Skin of body (tissue), 2 donors: ENCODE results near the gene EVPL. TPM values are rescaled to one million over a fixed set of nuclear protein-coding genes. Genes with fewer than 3 reads are reported as not detected.

Experiments used
- DNase-seq: peaks from one replicate; lab custom pipeline; 2025; lab: John Stamatoyannopoulos, UW
- total RNA-seq: library from RNA; depleted of rRNA; stranded (reverse); fragments of >200 nt; gene quantifications from one replicate; pipeline ENCODE4 v1.2.3, GENCODE V29; 2014

Gene EVPL
- total RNA-seq, 1 donor from 2014 or later = 43.7 TPM

DNA sequence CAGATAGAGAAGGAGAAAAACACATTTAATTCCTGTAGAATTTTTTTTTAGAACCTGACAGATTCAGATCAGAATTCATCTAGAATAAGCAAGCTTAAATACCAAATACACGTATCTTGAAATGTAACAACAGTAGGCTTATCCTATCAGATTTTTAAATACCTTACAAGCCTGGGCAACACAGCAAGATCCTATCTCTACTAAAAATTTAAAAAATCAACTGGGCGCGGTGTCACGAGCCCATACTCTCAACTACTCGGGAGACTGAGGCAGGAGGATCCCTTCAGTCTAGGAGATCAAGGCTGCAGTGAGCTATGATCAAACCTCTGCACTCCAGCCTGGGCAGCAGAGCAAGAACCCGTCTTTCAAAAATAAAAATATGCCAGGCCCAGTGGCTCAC is 61.6 kb downstream of the EVPL start:
- DNase-seq = no peak

GRCh38 chr17:75959839-75960511 is 67.1 kb downstream of the EVPL start:
- no peak for DNase-seq

DNA sequence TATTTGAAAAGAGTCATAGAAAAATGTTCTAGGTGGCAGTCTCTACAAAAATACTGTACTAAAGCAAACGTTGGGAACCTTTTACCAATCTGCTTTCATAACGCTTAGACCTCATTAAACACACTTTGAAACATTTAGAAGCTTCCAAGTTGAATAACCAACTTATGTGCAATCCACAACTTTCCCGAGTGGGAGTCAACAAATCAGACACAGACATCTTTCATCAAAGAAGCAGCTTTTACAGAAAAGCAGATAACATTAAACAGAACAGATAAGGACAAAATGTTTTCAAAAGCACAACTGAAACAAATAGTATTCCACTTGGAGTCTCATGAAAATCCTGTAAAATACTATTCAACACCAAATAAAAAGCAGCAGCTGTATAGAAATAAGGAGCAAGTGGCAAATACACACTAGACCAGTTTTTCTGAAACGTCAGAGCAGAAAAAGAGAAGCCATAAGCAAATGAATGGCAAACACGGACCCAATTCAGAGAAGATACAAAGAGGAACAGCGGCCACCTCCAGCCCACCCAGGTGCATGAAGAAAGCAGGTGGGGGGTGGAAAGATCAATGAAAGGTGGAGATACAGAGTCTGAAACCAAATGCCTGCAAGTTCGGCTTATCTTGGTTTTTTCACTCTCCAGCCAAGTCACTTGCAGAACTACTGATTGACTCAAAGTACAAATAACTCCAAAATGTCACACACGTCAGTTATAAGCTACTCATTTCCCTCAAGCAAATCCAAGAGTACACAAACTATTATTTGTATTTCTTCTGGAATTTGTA is 67.9 kb downstream of the EVPL start:
- DNase-seq = no peak

Other genes with a start within 250 kb of the EVPL start
- 39.2 TPM for gene UNK, start 242.5 kb downstream of the EVPL start, total RNA-seq
- 8.5 TPM for gene UNC13D, start 182.9 kb downstream of the EVPL start, total RNA-seq
- gene WBP2, start 172.0 kb downstream of the EVPL start, total RNA-seq = 33.9 TPM
- gene TRIM47, start 148.7 kb downstream of the EVPL start, total RNA-seq = 21.5 TPM
- gene TRIM65, start 130.4 kb downstream of the EVPL start, total RNA-seq = 9.2 TPM
- 20.8 TPM for gene MRPL38, start 122.4 kb downstream of the EVPL start, total RNA-seq
- 11.5 TPM for gene FBF1, start 86.3 kb downstream of the EVPL start, total RNA-seq
- gene ACOX1, start 48.1 kb downstream of the EVPL start, total RNA-seq = 57.9 TPM
- 16.0 TPM for gene TEN1, start 48.1 kb downstream of the EVPL start, total RNA-seq
- gene CDK3, start 26.5 kb downstream of the EVPL start, total RNA-seq = 7.6 TPM
- 48.8 TPM for gene SRP68, start 45.2 kb upstream of the EVPL start, total RNA-seq
- not detected for gene GALR2, start 47.5 kb upstream of the EVPL start, total RNA-seq
- not detected for gene ZACN, start 51.9 kb upstream of the EVPL start, total RNA-seq
- 65.8 TPM for gene EXOC7, start 76.5 kb upstream of the EVPL start, total RNA-seq
- gene FOXJ1, start 113.9 kb upstream of the EVPL start, total RNA-seq = 0.30 TPM
- 5.2 TPM for gene RNF157, start 213.2 kb upstream of the EVPL start, total RNA-seq
- gene UBALD2, start 238.0 kb upstream of the EVPL start, total RNA-seq = 8.2 TPM